Chondrocyte (in vitro differentiated cells): ENCODE measurements around the gene MOGAT3. TPM values are rescaled to one million over a fixed set of nuclear protein-coding genes. Genes with fewer than 3 reads are reported as not detected.
A peak's percentile ranks its signal among the peaks of the same experiment; 100 is the strongest.

ENCODE experiments used
- DNase-seq: peaks from one replicate; pipeline ENCODE4 v3.0.0; 2021; ENCODE audit warnings: mixed read lengths, low spot score
- H3K27ac Mint-ChIP-seq: one replicate; pipeline ENCODE4 v1.8.0; 2021; ENCODE audit warnings: mild to moderate bottlenecking, moderate library complexity, mixed read lengths; ENCODE audit not compliant: unreplicated experiment
- H3K27me3 Mint-ChIP-seq: 2 replicates; pipeline ENCODE4 v1.8.0; 2021; ENCODE audit warnings: low read depth, mixed read lengths
- H3K36me3 Mint-ChIP-seq: 2 replicates; pipeline ENCODE4 v1.8.0; 2021; ENCODE audit warnings: low read depth, mixed read lengths
- H3K4me1 Mint-ChIP-seq: 2 replicates; pipeline ENCODE4 v1.8.0; 2021; ENCODE audit warnings: low read depth, mild to moderate bottlenecking, mixed read lengths
- H3K4me3 Mint-ChIP-seq: one replicate; pipeline ENCODE4 v1.8.0; 2021; ENCODE audit warnings: mild to moderate bottlenecking, moderate library complexity, mixed read lengths; ENCODE audit not compliant: unreplicated experiment
- H3K9me3 Mint-ChIP-seq: 2 replicates; pipeline ENCODE4 v1.8.0; 2021; ENCODE audit warnings: low read depth, mixed read lengths
- CTCF ChIP-seq: fragments of 200-600 bp; sonication (generic); IDR thresholded peaks from 2 replicates; pipeline ENCODE4 v1.5.0; 2021; ENCODE audit warnings: antibody characterized with exemption, mild to moderate bottlenecking, moderate library complexity
- total RNA-seq: library from RNA; stranded (reverse); gene quantifications from 3 replicates; pipeline ENCODE4 v1.2.1, GENCODE V29; 2021

The MOGAT3 gene
- total RNA-seq, 1 donor from 2014 or later, result not detected

GRCh38 chr7:101220295-101220694 lies 19.5 kb upstream of the MOGAT3 start:
- no peaks in the 10 kb centered on the region for H3K9me3 Mint-ChIP-seq
- no peak for TF ChIP-seq CTCF
- H3K27ac Mint-ChIP-seq, result no peak overlapping the region
- no peaks in the 10 kb centered on the region for H3K27me3 Mint-ChIP-seq
- no peak overlapping the region for H3K4me3 Mint-ChIP-seq
- DNase-seq, result no peak
- H3K4me1 Mint-ChIP-seq, result peaks cover 34% of the 10 kb centered on the region
- H3K36me3 Mint-ChIP-seq, result peaks cover 20% of the 10 kb centered on the region

- Mint-ChIP-seq H3K27ac (peak overlapping the region; percentile 94), H3K9me3 (no peaks in the 10 kb centered on the region), H3K27me3 (no peaks in the 10 kb centered on the region), H3K4me1 (peaks cover 41% of the 10 kb centered on the region), H3K4me3 (peak overlapping the region; percentile 97), H3K36me3 (peaks cover 13% of the 10 kb centered on the region)
- TF ChIP-seq CTCF, result no peak
- no peak for DNase-seq
Measured at GRCh38 chr7:101218236-101219125, 17.6 kb upstream of the MOGAT3 start.

GRCh38 chr7:101217388-101218235 lies 16.8 kb upstream of the MOGAT3 start, which contains the start of the genes PLOD3 and ZNHIT1:
Gene PLOD3, minus strand, starts transcription at chr7:101217581. Its CDS starts 307 bp downstream, at chr7:101217274.
Gene ZNHIT1, plus strand, starts transcription at chr7:101218165. Its CDS starts 31 bp downstream, at chr7:101218196.
- peak; percentile 41 for TF ChIP-seq CTCF
- no peaks in the 10 kb centered on the region for H3K27me3 Mint-ChIP-seq
- H3K9me3 Mint-ChIP-seq, result no peaks in the 10 kb centered on the region
- H3K4me1 Mint-ChIP-seq, result peaks cover 41% of the 10 kb centered on the region
- H3K36me3 Mint-ChIP-seq, result peaks cover 10% of the 10 kb centered on the region
- no peak for DNase-seq
- peak within 1 kb of the TSS; percentile 97 for H3K4me3 Mint-ChIP-seq
- peak within 1 kb of the TSS; percentile 94 for H3K27ac Mint-ChIP-seq

- peak overlapping the region; percentile 97 for H3K4me3 Mint-ChIP-seq
- DNase-seq, result no peak
- peaks cover 9% of the 10 kb centered on the region for H3K36me3 Mint-ChIP-seq
- peak; percentile 43 for TF ChIP-seq CTCF
- H3K27me3 Mint-ChIP-seq, result no peaks in the 10 kb centered on the region
- H3K9me3 Mint-ChIP-seq, result no peaks in the 10 kb centered on the region
- H3K27ac Mint-ChIP-seq, result peak overlapping the region; percentile 61
- peaks cover 41% of the 10 kb centered on the region for H3K4me1 Mint-ChIP-seq
Measured at GRCh38 chr7:101216860-101217387, 16.1 kb upstream of the MOGAT3 start.
